GM23248 (cell line): ENCODE measurements around the gene TRAF5. TPM values are rescaled to one million over a fixed set of nuclear protein-coding genes. Genes with fewer than 3 reads are reported as not detected.

Source experiments
- DNase-seq: peaks from one replicate; pipeline ENCODE4 v3.0.0-alpha.2; 2015
- H2AFZ ChIP-seq: fragments of 200-600 bp; sonication (generic); 2 replicates; pipeline ENCODE4 v1.6.1; 2016; ENCODE audit warnings: antibody characterized with exemption
- H3F3A ChIP-seq: fragments of 200-600 bp; sonication (generic); 2 replicates; pipeline ENCODE4 v1.6.1; 2016; ENCODE audit warnings: mild to moderate bottlenecking, antibody characterized with exemption, mixed run types; ENCODE audit not compliant: insufficient read depth
- H3K27ac ChIP-seq: fragments of 200-600 bp; sonication (generic); 2 replicates; pipeline ENCODE4 v1.5.1; 2016; ENCODE audit warnings: mild to moderate bottlenecking
- H3K27me3 ChIP-seq: fragments of 200-600 bp; sonication (generic); replicated peaks from 2 replicates; pipeline ENCODE4 v1.6.1; 2016; ENCODE audit warnings: mild to moderate bottlenecking; ENCODE audit not compliant: insufficient read depth
- H3K36me3 ChIP-seq: fragments of 200-600 bp; sonication (generic); 2 replicates; pipeline ENCODE4 v1.6.1; 2016; ENCODE audit warnings: low read depth, mild to moderate bottlenecking
- H3K4me1 ChIP-seq: fragments of 200-600 bp; sonication (generic); 2 replicates; pipeline ENCODE4 v1.6.1; 2016; ENCODE audit warnings: mild to moderate bottlenecking; ENCODE audit not compliant: insufficient read depth
- H3K4me2 ChIP-seq: fragments of 200-600 bp; sonication (generic); one replicate; pipeline ENCODE4 v1.6.1; 2016; ENCODE audit warnings: mild to moderate bottlenecking; ENCODE audit not compliant: unreplicated experiment
- H3K4me3 ChIP-seq: fragments of 200-600 bp; sonication (generic); 2 replicates; pipeline ENCODE4 v1.5.1; 2016; ENCODE audit warnings: mild to moderate bottlenecking
- H3K79me2 ChIP-seq: fragments of 200-600 bp; sonication (generic); 2 replicates; pipeline ENCODE4 v1.6.1; 2016; ENCODE audit warnings: mild to moderate bottlenecking; ENCODE audit not compliant: insufficient read depth
- H3K9ac ChIP-seq: fragments of 200-600 bp; sonication (generic); 2 replicates; pipeline ENCODE4 v1.6.1; 2016; ENCODE audit warnings: mild to moderate bottlenecking
- H3K9me2 ChIP-seq: fragments of 200-600 bp; sonication (generic); 2 replicates; pipeline ENCODE4 v1.6.1; 2016; ENCODE audit warnings: mixed run types, mild to moderate bottlenecking, moderate library complexity; ENCODE audit not compliant: insufficient read depth
- H3K9me3 ChIP-seq: fragments of 200-600 bp; sonication (generic); one replicate; pipeline ENCODE4 v1.6.1; 2017; ENCODE audit warnings: low read depth
- H4K20me1 ChIP-seq: fragments of 200-600 bp; sonication (generic); 2 replicates; pipeline ENCODE4 v1.6.0; 2016; ENCODE audit not compliant: insufficient read depth
- EZH2 ChIP-seq: fragments of 200-600 bp; sonication (generic); IDR thresholded peaks from 2 replicates; pipeline ENCODE4 v1.6.1; 2018; ENCODE audit warnings: antibody characterized with exemption, mild to moderate bottlenecking; ENCODE audit not compliant: insufficient read depth, poor library complexity, severe bottlenecking
- EZH2phosphoT487 ChIP-seq: fragments of 200-600 bp; sonication (generic); IDR thresholded peaks from 2 replicates; pipeline ENCODE4 v1.6.1; 2018; ENCODE audit warnings: antibody characterized with exemption, moderate library complexity, mild to moderate bottlenecking, low read depth; ENCODE audit not compliant: insufficient read depth
- WGBS, 2 experiments: methylation state at CpG; one replicate each; pipeline ENCODE4 v1.1.6; 2015 to 2017; ENCODE audit warnings: low lambda C conversion rate in 2 of 2, low coverage in 1 of 2; ENCODE audit errors: missing lambda C conversion rate in 2 of 2; 5-methylcytosine and 5-hydroxymethylcytosine counted together
- in situ Hi-C: fragments of 300-500 bp; cut with MboI; formaldehyde crosslinking; loops from 2 replicates; pipeline ENCODE4 v1.15.0; 2020
- polyA plus RNA-seq: library from polyadenylated mRNA; unstranded; fragments of >200 nt; fragmentation: Nextera tagmentation; extraction: Ambion mirVana; gene quantifications from 2 replicates; pipeline ENCODE4 v1.2.1, GENCODE V29; 2016
- total RNA-seq: library from RNA; depleted of rRNA; stranded (reverse); fragments of >200 nt; shearing (Covaris generic); gene quantifications from 2 replicates; pipeline ENCODE4 v1.2.3, GENCODE V29; 2014

Gene TRAF5
- total and polyA plus RNA-seq, 2 experiments from 2014 or later: 5.7 to 7.7 TPM

- DNase-seq: peak; percentile 84
- Histone ChIP-seq H3K27ac (peak overlapping the region; percentile 53), H2AFZ (no peak overlapping the region), H3K4me3 (no peak overlapping the region), H3K4me1 (peaks cover 14% of the 10 kb centered on the region), H3K4me2 (peak overlapping the region; percentile 1), H3K9me2 (no peaks in the 10 kb centered on the region), H3K9me3 (no peaks in the 10 kb centered on the region), H3K27me3 (no peaks in the 10 kb centered on the region), H3K9ac (peak overlapping the region; percentile 17; the same call in 1 of the 2 replicates), H3F3A (peaks cover 23% of the 10 kb centered on the region), H3K36me3 (peaks cover 38% of the 10 kb centered on the region), H4K20me1 (no peaks in the 10 kb centered on the region), H3K79me2 (no peaks in the 10 kb centered on the region)
- WGBS, 2 experiments: 10 to 16% methylated on average over 3 of the region's 3 CpGs
- no peak for TF ChIP-seq EZH2phosphoT487
- no peak for TF ChIP-seq EZH2
- in situ Hi-C loops: no loop called here
These were observed 21.6 kb upstream of the TRAF5 start for GRCh38 chr1:211305044-211305443.

GRCh38 chr1:211309617-211310016 lies 17.0 kb upstream of the TRAF5 start:
- no peak for TF ChIP-seq EZH2
- no peak for TF ChIP-seq EZH2phosphoT487
- no peak overlapping the region for H3K4me2 ChIP-seq
- peaks cover 10% of the 10 kb centered on the region; the same call in 1 of the 2 replicates for H3F3A ChIP-seq
- H3K4me3 ChIP-seq: no peak overlapping the region
- H3K4me1 ChIP-seq: peaks cover 12% of the 10 kb centered on the region
- H3K9me2 ChIP-seq: no peaks in the 10 kb centered on the region
- DNase-seq: no peak
- no peak overlapping the region for H2AFZ ChIP-seq
- H3K9ac ChIP-seq: no peak overlapping the region
- H3K79me2 ChIP-seq: no peaks in the 10 kb centered on the region
- 75% methylated on average over 3 of the region's 3 CpGs for WGBS, 2 experiments
- H3K9me3 ChIP-seq: no peaks in the 10 kb centered on the region
- H4K20me1 ChIP-seq: no peaks in the 10 kb centered on the region
- H3K27ac ChIP-seq: no peak overlapping the region
- H3K36me3 ChIP-seq: peaks cover 48% of the 10 kb centered on the region
- in situ Hi-C loops: no loop called here
- H3K27me3 ChIP-seq: no peaks in the 10 kb centered on the region

- Histone ChIP-seq H2AFZ (no peak overlapping the region), H3F3A (0 out of 2 replicates have a peak, but pooled peaks cover 16% of the 10 kb centered on the region), H3K79me2 (no peaks in the 10 kb centered on the region), H3K9ac (no peak overlapping the region), H3K9me2 (no peaks in the 10 kb centered on the region), H3K4me1 (no peaks in the 10 kb centered on the region), H3K4me2 (no peak overlapping the region), H3K27me3 (no peaks in the 10 kb centered on the region), H4K20me1 (no peaks in the 10 kb centered on the region), H3K9me3 (no peaks in the 10 kb centered on the region), H3K27ac (no peak overlapping the region), H3K36me3 (peaks cover 42% of the 10 kb centered on the region), H3K4me3 (no peak overlapping the region)
- in situ Hi-C loops: no loop called here
- TF ChIP-seq EZH2phosphoT487 (no peak), EZH2 (no peak)
- no peak for DNase-seq
- 88 to 90% methylated on average over 11 of the region's 11 CpGs for WGBS, 2 experiments
These were observed 13.2 kb upstream of the TRAF5 start for GRCh38 chr1:211313392-211313791.

- TF ChIP-seq EZH2 (no peak), EZH2phosphoT487 (no peak)
- no peak overlapping the region for H3K9ac ChIP-seq
- H3K79me2 ChIP-seq: no peaks in the 10 kb centered on the region
- no peak overlapping the region for H2AFZ ChIP-seq
- H3K4me1 ChIP-seq: no peaks in the 10 kb centered on the region; the same call in 1 of the 2 replicates
- no peak overlapping the region for H3K4me3 ChIP-seq
- H3K9me2 ChIP-seq: no peaks in the 10 kb centered on the region
- no peak for DNase-seq
- H3K4me2 ChIP-seq: no peak overlapping the region
- H3K27ac ChIP-seq: no peak overlapping the region
- no peaks in the 10 kb centered on the region for H3K27me3 ChIP-seq
- no peaks in the 10 kb centered on the region for H3K9me3 ChIP-seq
- peaks cover 16% of the 10 kb centered on the region for H3K36me3 ChIP-seq
- H4K20me1 ChIP-seq: no peaks in the 10 kb centered on the region
- 0 out of 2 replicates have a peak, but pooled peaks cover 16% of the 10 kb centered on the region for H3F3A ChIP-seq
- in situ Hi-C loops: no loop called here
These were observed 7.9 kb upstream of the TRAF5 start for GRCh38 chr1:211318576-211319280.
